GM12878 (cell line): ENCODE measurements around the gene PIK3R2. TPM values are rescaled to one million over a fixed set of nuclear protein-coding genes. Genes with fewer than 3 reads are reported as not detected.

ENCODE experiments used
- ATAC-seq: fragments of 200-7000 bp; cut with Tn5 transposase; 3 replicates; pipeline ENCODE4 v1.9.1; 2020; ENCODE audit warnings: mild to moderate bottlenecking, moderate library complexity
- BruUV-seq: library from RNA; stranded (reverse); fragments of 400-500 nt; replicated peaks from 2 replicates; lab custom pipeline; 2021; lab: Mats Ljungman, UMichigan
- CTCF ChIA-PET: fragments of 300-600 bp; sonication (Branson Sonifier 250); formaldehyde crosslinking; extraction: SDS; loops from one replicate; lab custom pipeline; 2021; ENCODE audit warnings: inconsistent platforms; lab: Yijun Ruan, JAX
- POLR2A ChIA-PET: fragments of 350-600 bp; formaldehyde crosslinking; extraction: SDS; loops from one replicate; lab custom pipeline; 2021; ENCODE audit warnings: inconsistent platforms; lab: Charles Lee
- RAD21 ChIA-PET: fragments of 300-600 bp; sonication (Branson Sonifier 250); formaldehyde crosslinking; loops from one replicate; lab custom pipeline; 2023; ENCODE audit warnings: antibody characterized with exemption; ENCODE audit not compliant: unreplicated experiment; lab: Charles Lee
- SMC1A ChIA-PET: fragments of 300-600 bp; sonication (Branson Sonifier 250); formaldehyde crosslinking; loops from one replicate; lab custom pipeline; 2023; ENCODE audit not compliant: unreplicated experiment, uncharacterized antibody; lab: Charles Lee
- DNase-seq: peaks from one replicate; pipeline ENCODE4 v3.0.0-alpha.2; 2011; ENCODE audit warnings: low read depth, low spot score
- FAIRE-seq: peaks from 3 replicates; lab custom pipeline; 2011; peaks lifted over from hg19 to GRCh38; lab: Jason Lieb, UNC
- H2AFZ ChIP-seq: 2 replicates; pipeline ENCODE4 v1.6.0; 2011; ENCODE audit warnings: low read depth, low read length, control low read depth; ENCODE audit not compliant: control insufficient read depth
- H3K27ac ChIP-seq: 2 replicates; pipeline ENCODE4 v1.5.1; 2011; ENCODE audit warnings: control low read depth; ENCODE audit not compliant: control insufficient read depth, insufficient read depth
- H3K27me3 ChIP-seq, 2 experiments: replicated peaks in 1 of 2; 2 replicates each; pipeline versions ENCODE4 v1.6.0 to v1.6.1; 2011; ENCODE audit warnings: low read length in 1 of 2; ENCODE audit not compliant: control insufficient read depth in 2 of 2, insufficient read depth in 2 of 2
- H3K36me3 ChIP-seq, 2 experiments: 2 replicates each; pipeline ENCODE4 v1.5.1; 2011; ENCODE audit warnings: low read length in 1 of 2; ENCODE audit not compliant: control insufficient read depth in 2 of 2, insufficient read depth in 2 of 2
- H3K4me1 ChIP-seq: 2 replicates; pipeline ENCODE4 v1.6.1; 2011; ENCODE audit warnings: mild to moderate bottlenecking, low read length, moderate library complexity, mixed read lengths; ENCODE audit not compliant: control insufficient read depth, insufficient read depth
- H3K4me2 ChIP-seq: 2 replicates; pipeline ENCODE4 v1.6.0; 2011; ENCODE audit warnings: control low read depth; ENCODE audit not compliant: control insufficient read depth, insufficient read depth
- H3K4me3 ChIP-seq: fragments of 200-600 bp; sonication (generic); 2 replicates; pipeline ENCODE4 v1.5.1; 2016
- H3K79me2 ChIP-seq: 2 replicates; pipeline ENCODE4 v1.6.0; 2011; ENCODE audit warnings: low read length; ENCODE audit not compliant: control insufficient read depth, insufficient read depth
- H3K9ac ChIP-seq: 2 replicates; pipeline ENCODE4 v1.8.0; 2011; ENCODE audit warnings: low read length, control low read depth, mixed read lengths; ENCODE audit not compliant: control insufficient read depth, insufficient read depth
- H3K9me3 ChIP-seq: replicated peaks from 3 replicates; pipeline ENCODE4 v1.5.1; 2011; ENCODE audit warnings: mild to moderate bottlenecking, low read length; ENCODE audit not compliant: control insufficient read depth, insufficient read depth
- H4K20me1 ChIP-seq: 2 replicates; pipeline ENCODE4 v1.6.0; 2011; ENCODE audit not compliant: control insufficient read depth, insufficient read depth
- ATF7 ChIP-seq: fragments of 450-650 bp; IDR thresholded peaks from 2 replicates; pipeline ENCODE4 v1.6.1; 2016; ENCODE audit warnings: low read depth, mild to moderate bottlenecking
- CBX5 ChIP-seq: sonication (generic); IDR thresholded peaks from 2 replicates; pipeline ENCODE4 v1.6.1; 2016; ENCODE audit warnings: low read depth, moderate library complexity, mild to moderate bottlenecking, inconsistent platforms
- CEBPB ChIP-seq, 2 experiments: fragments of 150-350 bp in 1 of 2; IDR thresholded peaks; 2 replicates each; pipeline ENCODE4 v1.6.1; 2012 to 2014; ENCODE audit warnings: low read depth in 2 of 2, low read length in 2 of 2, borderline replicate concordance in 1 of 2, inconsistent platforms in 1 of 2
- DPF2 ChIP-seq: fragments of 450-650 bp; IDR thresholded peaks from 2 replicates; pipeline ENCODE4 v1.6.1; 2017; ENCODE audit warnings: mild to moderate bottlenecking
- HDGF ChIP-seq: fragments of 450-650 bp; IDR thresholded peaks from 2 replicates; pipeline ENCODE4 v1.6.1; 2016; ENCODE audit warnings: antibody characterized with exemption
- IRF4 ChIP-seq: IDR thresholded peaks from 2 replicates; pipeline ENCODE4 v1.6.1; 2011; ENCODE audit warnings: low read depth, low read length
- MTA3 ChIP-seq: IDR thresholded peaks from 2 replicates; pipeline ENCODE4 v1.6.1; 2012; ENCODE audit warnings: low read length, inconsistent platforms, borderline replicate concordance
- NFYA ChIP-seq: IDR thresholded peaks from 2 replicates; pipeline ENCODE4 v1.6.1; 2011; ENCODE audit warnings: low read depth, mild to moderate bottlenecking, low read length, improper control_type of control experiment, borderline replicate concordance
- NFYB ChIP-seq: IDR thresholded peaks from 2 replicates; pipeline ENCODE4 v1.6.1; 2011; ENCODE audit warnings: low read depth, mild to moderate bottlenecking, low read length, improper control_type of control experiment, moderate library complexity; ENCODE audit not compliant: insufficient read depth
- NR2C1 ChIP-seq: fragments of 450-650 bp; IDR thresholded peaks from 2 replicates; pipeline ENCODE4 v1.6.1; 2017; ENCODE audit warnings: antibody characterized with exemption, mild to moderate bottlenecking, moderate library complexity
- NR2F1 ChIP-seq: fragments of 450-650 bp; conservative IDR thresholded peaks from 2 replicates; pipeline ENCODE4 v1.6.1; 2017; ENCODE audit warnings: mild to moderate bottlenecking
- NRF1 ChIP-seq: conservative IDR thresholded peaks from 2 replicates; pipeline ENCODE4 v1.6.1; 2011; ENCODE audit warnings: mild to moderate bottlenecking, low read depth, low read length, improper control_type of control experiment
- RAD51 ChIP-seq: fragments of 450-650 bp; IDR thresholded peaks from 2 replicates; pipeline ENCODE4 v1.6.1; 2016; ENCODE audit warnings: moderate library complexity, mild to moderate bottlenecking, inconsistent platforms
- RELA ChIP-seq: fragments of 450-650 bp; IDR thresholded peaks from 2 replicates; pipeline ENCODE4 v1.8.0; 2014; ENCODE audit warnings: borderline replicate concordance; ENCODE audit not compliant: partially characterized antibody
- SMAD1 ChIP-seq: fragments of 450-650 bp; IDR thresholded peaks from 2 replicates; pipeline ENCODE4 v1.6.1; 2018; ENCODE audit warnings: mild to moderate bottlenecking, low read depth; ENCODE audit not compliant: partially characterized antibody
- SMC3 ChIP-seq: IDR thresholded peaks from 2 replicates; pipeline ENCODE4 v1.6.1; 2011; ENCODE audit warnings: low read length, improper control_type of control experiment, borderline replicate concordance
- SREBF1 ChIP-seq: IDR thresholded peaks from 2 replicates; pipeline ENCODE4 v1.6.1; 2012; ENCODE audit warnings: mild to moderate bottlenecking, low read length
- SREBF2 ChIP-seq: IDR thresholded peaks from 2 replicates; pipeline ENCODE4 v1.6.1; 2012; ENCODE audit warnings: mild to moderate bottlenecking, low read length
- STAT3 ChIP-seq: IDR thresholded peaks from 2 replicates; pipeline ENCODE4 v1.6.1; 2011; ENCODE audit warnings: low read depth, low read length, improper control_type of control experiment
- ZNF384 ChIP-seq: IDR thresholded peaks from 2 replicates; pipeline ENCODE4 v1.6.1; 2012; ENCODE audit warnings: low read depth, mild to moderate bottlenecking, low read length, improper control_type of control experiment, borderline replicate concordance
- ZSCAN29 ChIP-seq: fragments of 450-650 bp; IDR thresholded peaks from 2 replicates; pipeline ENCODE4 v1.6.1; 2017; ENCODE audit warnings: mild to moderate bottlenecking, moderate library complexity
- WGBS: methylation state at CpG from one replicate; pipeline ENCODE4 v1.1.6; 2016; ENCODE audit warnings: low lambda C conversion rate; ENCODE audit not compliant: insufficient replicate concordance, insufficient coverage; ENCODE audit errors: missing lambda C conversion rate; 5-methylcytosine and 5-hydroxymethylcytosine counted together
- in situ Hi-C: fragments of 300-500 bp; cut with MboI; formaldehyde crosslinking; loops from 9 replicates; pipeline ENCODE4 v1.14.3; 2018; ENCODE audit warnings: mixed read lengths
- intact Hi-C: fragments of 100-400 bp; cut with micrococcal nuclease; formaldehyde crosslinking; loops from one replicate; pipeline ENCODE4 v1.14.2; 2022; ENCODE audit not compliant: unreplicated experiment
- polyA plus RNA-seq, 11 experiments: library from polyadenylated mRNA; depleted of rRNA in 4 of 11; unstranded in 6 of 11; stranded (reverse) in 5 of 11; fragments of >200 nt; fragmentation: Nextera tagmentation in 4 of 11; fragmentation: Illumina TruSeq in 1 of 11; extraction: Ambion mirVana in 4 of 11; extraction: Trizol in 1 of 11; gene quantifications; 1 replicate in 1 of 11; 2 replicates in 10 of 11; pipeline versions ENCODE4 v1.2.1 to v1.2.3, GENCODE V29; 2011 to 2016; ENCODE audit warnings: inconsistent platforms in 2 of 11, missing spikeins in 2 of 11, low read depth in 1 of 11
- total RNA-seq, 4 experiments: library from RNA; depleted of rRNA in 3 of 4; stranded (reverse); fragments of >200 nt in 3 of 4; fragmentation: Illumina TruSeq in 1 of 4; extraction: Trizol in 1 of 4; gene quantifications; 2 replicates each; pipeline versions ENCODE4 v1.2.1 to v1.2.3, GENCODE V29; 2013 to 2021
- TF ChIP-seq, protein P1 (sequence below): fragments of 450-650 bp; IDR thresholded peaks from 2 replicates; pipeline ENCODE4 v1.6.1; 2018; ENCODE audit warnings: borderline replicate concordance, mild to moderate bottlenecking; ENCODE audit not compliant: partially characterized antibody
- TF ChIP-seq, protein P2 (sequence below): fragments of 450-650 bp; IDR thresholded peaks from 2 replicates; pipeline ENCODE4 v1.6.1; 2017; ENCODE audit warnings: borderline replicate concordance

The PIK3R2 gene
- total and polyA plus RNA-seq, 10 of the 15 experiments (the other 5 are each of a cell fraction or from before 2014, with no cell fraction given), result 0.26 to 22.6 (median 2.5) TPM

GRCh38 chr19:18203863-18204393 lies 51.0 kb downstream of the PIK3R2 start, which contains the start of gene RAB3A:
Gene RAB3A, minus strand, starts transcription at chr19:18204042. Its CDS starts 1,302 bp downstream, at chr19:18202740.
- FAIRE-seq (peak; percentile 97), ATAC-seq (peak; percentile 97), DNase-seq (peak; percentile 99)
- no TSS peak for BruUV-seq
- POLR2A ChIA-PET, result interaction anchor here (1.0 to 3.4 kb wide), 13 partner anchors 9 to 118 kb away, joined by 3 to 29 read pairs (median 7); partner anchors contain the start of genes JUND, LSM4 and MPV17L2
- CTCF ChIA-PET, result interaction anchor here (0.8 to 11.7 kb wide), 10 partner anchors 11 to 207 kb away, joined by 3 to 213 read pairs (median 10); partner anchors contain the start of gene MPV17L2
- no peaks in the 10 kb centered on the region for H4K20me1 ChIP-seq
- in situ Hi-C loops (no loop called here), intact Hi-C loops (loop anchor here (10.0 kb wide), 1 partner anchor 211 kb away; the partner anchor contains the start of gene SSBP4)
- peak within 1 kb of the TSS; percentile 84 for H3K9ac ChIP-seq
- H3K4me2 ChIP-seq, result peak within 1 kb of the TSS; percentile 62
- peak within 1 kb of the TSS; percentile 84 for H2AFZ ChIP-seq
- H3K27me3 ChIP-seq, result no peaks in the 10 kb centered on the region
- peaks cover 0 to 5% of the 10 kb centered on the region in 2 experiments; a peak in 2 of 4 replicates for H3K36me3 ChIP-seq
- WGBS, result under 1% methylated on average over 50 of the region's 50 CpGs
- peak within 1 kb of the TSS; percentile 68 for H3K27ac ChIP-seq
- RAD21 ChIA-PET, result interaction anchor here (0.8 to 8.1 kb wide), 17 partner anchors 12 to 216 kb away, joined by 3 to 175 read pairs (median 5); partner anchors contain the start of genes JUND, MPV17L2, PIK3R2 and SSBP4
- no peaks in the 10 kb centered on the region for H3K9me3 ChIP-seq
- peak within 1 kb of the TSS; percentile 86 for H3K4me3 ChIP-seq
- H3K4me1 ChIP-seq, result peaks cover 6% of the 10 kb centered on the region
- SMC1A ChIA-PET, result interaction anchor here (0.9 to 9.5 kb wide), 14 partner anchors 10 to 207 kb away, joined by 3 to 121 read pairs (median 4); partner anchors contain the start of gene MPV17L2
- H3K79me2 ChIP-seq, result peaks cover 9% of the 10 kb centered on the region
- TF ChIP-seq STAT3, result no peak
- TF ChIP-seq RAD51, result no peak
- TF ChIP-seq NFYB, result peak; percentile 99
- no peak for TF ChIP-seq NR2C1
- TF ChIP-seq NRF1, result peak; percentile 42
- TF ChIP-seq CEBPB (IDR thresholded peaks at IDR 0.05; ENCODE audit: borderline replicate concordance in 1 of 2, low read depth in 2 of 2, low read length in 2 of 2), result no peak
- TF ChIP-seq MTA3, result no peak
- TF ChIP-seq, protein P1, sequence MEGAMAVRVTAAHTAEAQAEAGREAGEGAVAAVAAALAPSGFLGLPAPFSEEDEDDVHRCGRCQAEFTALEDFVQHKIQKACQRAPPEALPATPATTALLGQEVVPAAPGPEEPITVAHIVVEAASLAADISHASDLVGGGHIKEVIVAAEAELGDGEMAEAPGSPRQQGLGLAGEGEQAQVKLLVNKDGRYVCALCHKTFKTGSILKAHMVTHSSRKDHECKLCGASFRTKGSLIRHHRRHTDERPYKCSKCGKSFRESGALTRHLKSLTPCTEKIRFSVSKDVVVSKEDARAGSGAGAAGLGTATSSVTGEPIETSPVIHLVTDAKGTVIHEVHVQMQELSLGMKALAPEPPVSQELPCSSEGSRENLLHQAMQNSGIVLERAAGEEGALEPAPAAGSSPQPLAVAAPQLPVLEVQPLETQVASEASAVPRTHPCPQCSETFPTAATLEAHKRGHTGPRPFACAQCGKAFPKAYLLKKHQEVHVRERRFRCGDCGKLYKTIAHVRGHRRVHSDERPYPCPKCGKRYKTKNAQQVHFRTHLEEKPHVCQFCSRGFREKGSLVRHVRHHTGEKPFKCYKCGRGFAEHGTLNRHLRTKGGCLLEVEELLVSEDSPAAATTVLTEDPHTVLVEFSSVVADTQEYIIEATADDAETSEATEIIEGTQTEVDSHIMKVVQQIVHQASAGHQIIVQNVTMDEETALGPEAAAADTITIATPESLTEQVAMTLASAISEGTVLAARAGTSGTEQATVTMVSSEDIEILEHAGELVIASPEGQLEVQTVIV, result no peak
- TF ChIP-seq ZNF384, result no peak
- TF ChIP-seq CBX5, result no peak
- no peak for TF ChIP-seq SREBF1
- no peak for TF ChIP-seq ATF7
- TF ChIP-seq NFYA, result peak; percentile 91
- no peak for TF ChIP-seq IRF4
- TF ChIP-seq HDGF, result peak; percentile 99
- no peak for TF ChIP-seq NR2F1
- no peak for TF ChIP-seq SREBF2
- no peak for TF ChIP-seq ZSCAN29
- no peak for TF ChIP-seq SMAD1
- TF ChIP-seq SMC3, result no peak
- TF ChIP-seq DPF2, result peak; percentile 100
- TF ChIP-seq, protein P2, sequence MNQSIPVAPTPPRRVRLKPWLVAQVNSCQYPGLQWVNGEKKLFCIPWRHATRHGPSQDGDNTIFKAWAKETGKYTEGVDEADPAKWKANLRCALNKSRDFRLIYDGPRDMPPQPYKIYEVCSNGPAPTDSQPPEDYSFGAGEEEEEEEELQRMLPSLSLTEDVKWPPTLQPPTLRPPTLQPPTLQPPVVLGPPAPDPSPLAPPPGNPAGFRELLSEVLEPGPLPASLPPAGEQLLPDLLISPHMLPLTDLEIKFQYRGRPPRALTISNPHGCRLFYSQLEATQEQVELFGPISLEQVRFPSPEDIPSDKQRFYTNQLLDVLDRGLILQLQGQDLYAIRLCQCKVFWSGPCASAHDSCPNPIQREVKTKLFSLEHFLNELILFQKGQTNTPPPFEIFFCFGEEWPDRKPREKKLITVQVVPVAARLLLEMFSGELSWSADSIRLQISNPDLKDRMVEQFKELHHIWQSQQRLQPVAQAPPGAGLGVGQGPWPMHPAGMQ, result no peak
- TF ChIP-seq RELA, result no peak
